Measurements from ENCODE around the gene CKM.
"Not testable (repeated sequence)": the region's sequence is repeated elsewhere in the genome, so short reads cannot be mapped to it uniquely, and the experiment has no call there.

CKM gene

GRCh38 chr19:45315304-45315703 is 7.4 kb downstream of the CKM start:
- no peak for DNase-seq

- DNase-seq: no peak
Measured at GRCh38 chr19:45314708-45315245, 7.9 kb downstream of the CKM start.

- not testable (repeated sequence) for DNase-seq
Measured at GRCh38 chr19:45312285-45312684, 10.4 kb downstream of the CKM start.

DNA sequence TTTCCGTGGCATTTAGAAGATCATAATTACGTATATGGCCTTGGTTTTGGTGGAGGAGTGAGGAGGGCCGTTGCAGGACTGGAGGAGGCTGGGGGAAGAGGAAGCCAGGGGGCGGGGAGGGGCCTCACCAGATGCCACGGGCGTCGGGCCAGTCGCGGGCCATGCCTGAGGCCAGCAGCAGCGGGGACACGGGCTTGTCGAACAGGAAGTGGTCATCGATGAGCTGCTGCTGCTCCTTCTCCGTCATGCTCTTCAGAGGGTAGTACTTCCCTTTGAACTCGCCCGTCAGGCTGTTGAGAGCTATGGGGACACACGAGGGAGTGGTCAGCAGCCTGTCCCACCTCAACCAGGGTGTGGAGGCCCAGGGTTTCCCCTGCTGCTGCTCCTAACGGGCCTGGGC is 11.1 kb downstream of the CKM start:
- no peak for DNase-seq

- DNase-seq: not testable (repeated sequence)
Measured at GRCh38 chr19:45309322-45309721, 13.4 kb downstream of the CKM start.

DNA sequence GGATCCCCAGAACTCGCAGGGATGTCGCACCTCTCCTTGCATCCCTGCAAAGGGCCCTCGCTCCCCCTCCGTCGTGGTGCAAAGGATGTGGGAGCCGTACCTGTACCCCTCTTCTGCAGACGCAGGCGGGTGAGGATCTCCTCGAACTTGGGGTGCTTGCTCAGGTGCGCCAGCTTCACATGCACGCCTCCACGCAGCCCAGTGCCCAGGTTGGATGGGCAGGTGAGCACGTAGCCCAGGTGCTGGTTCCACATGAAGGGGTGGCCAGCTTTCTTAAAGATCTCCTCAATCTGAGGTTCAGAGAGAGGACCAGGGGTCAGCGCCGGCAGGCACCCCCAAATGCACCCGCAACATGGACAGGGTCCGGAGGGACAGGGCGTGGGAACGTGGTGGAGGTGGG is 15.3 kb downstream of the CKM start:
- no peak for DNase-seq

DNA sequence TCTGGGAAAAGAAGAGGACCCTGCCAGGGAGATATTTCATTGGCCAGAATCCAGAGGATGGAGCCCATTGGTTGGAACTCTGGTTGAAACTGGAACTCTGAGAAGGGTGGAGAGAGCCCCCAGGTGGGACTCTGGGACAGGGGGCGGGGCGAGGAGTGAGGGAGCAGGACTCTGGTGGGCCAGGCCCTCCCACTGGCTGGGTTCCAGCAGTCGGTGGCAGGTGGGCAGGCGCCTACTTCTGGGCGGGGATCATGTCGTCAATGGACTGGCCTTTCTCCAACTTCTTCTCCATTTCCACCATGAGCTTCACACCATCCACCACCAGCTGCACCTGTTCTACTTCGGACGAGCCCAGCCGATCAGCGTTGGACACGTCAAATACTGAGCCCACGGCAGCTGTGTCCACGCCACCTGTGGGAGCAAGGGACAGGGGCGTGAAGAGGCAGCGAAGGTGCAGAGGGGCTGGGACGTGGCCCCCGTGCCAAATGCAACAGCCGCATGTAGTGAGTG is 16.1 kb downstream of the CKM start:
- no peak for DNase-seq

DNA sequence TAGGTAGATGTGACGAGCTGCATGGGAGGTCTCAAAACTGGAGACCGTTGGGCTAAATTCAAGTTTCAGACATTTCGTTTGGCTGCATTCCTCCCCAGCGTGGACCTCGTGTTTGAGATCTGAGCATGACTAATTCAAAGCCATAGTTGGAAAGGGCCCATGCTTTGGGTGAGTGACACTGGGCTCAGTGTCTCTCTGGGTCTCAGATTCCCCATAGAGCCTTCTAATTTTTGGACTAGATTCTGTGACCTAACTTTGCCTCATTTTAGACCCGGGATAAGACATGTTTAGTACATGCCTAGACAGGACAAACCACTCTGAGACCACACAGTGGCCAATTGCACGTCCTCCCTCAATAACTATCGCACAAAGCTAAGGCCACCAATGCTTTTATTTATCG is 16.6 kb downstream of the CKM start:
- DNase-seq: no peak

- DNase-seq: no peak
Measured at GRCh38 chr19:45305421-45305820, 17.3 kb downstream of the CKM start.

GRCh38 chr19:45305007-45305406 is 17.7 kb downstream of the CKM start:
- no peak for DNase-seq

- DNase-seq: no peak
Measured at GRCh38 chr19:45304141-45304926, 18.3 kb downstream of the CKM start.

- DNase-seq: no peak
Measured at GRCh38 chr19:45303269-45304060, 19.2 kb downstream of the CKM start.

DNA sequence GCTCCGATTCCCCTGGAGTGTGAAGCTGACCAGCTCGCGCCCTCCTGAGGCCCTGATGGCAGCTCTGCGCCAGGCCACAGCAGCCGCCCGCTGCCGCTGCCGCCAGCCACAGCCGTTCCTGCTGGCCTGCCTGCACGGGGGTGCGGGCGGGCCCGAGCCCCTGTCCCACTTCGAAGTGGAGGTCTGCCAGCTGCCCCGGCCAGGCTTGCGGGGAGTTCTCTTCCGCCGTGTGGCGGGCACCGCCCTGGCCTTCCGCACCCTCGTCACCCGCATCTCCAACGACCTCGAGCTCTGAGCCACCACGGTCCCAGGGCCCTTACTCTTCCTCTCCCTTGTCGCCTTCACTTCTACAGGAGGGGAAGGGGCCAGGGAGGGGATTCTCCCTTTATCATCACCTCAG is 20.3 kb downstream of the CKM start:
- no peak for DNase-seq

- DNase-seq: no peak
Measured at GRCh38 chr19:45299719-45300118, 23.0 kb downstream of the CKM start.

- DNase-seq: no peak
Measured at GRCh38 chr19:45298264-45298663, 24.4 kb downstream of the CKM start.

DNA sequence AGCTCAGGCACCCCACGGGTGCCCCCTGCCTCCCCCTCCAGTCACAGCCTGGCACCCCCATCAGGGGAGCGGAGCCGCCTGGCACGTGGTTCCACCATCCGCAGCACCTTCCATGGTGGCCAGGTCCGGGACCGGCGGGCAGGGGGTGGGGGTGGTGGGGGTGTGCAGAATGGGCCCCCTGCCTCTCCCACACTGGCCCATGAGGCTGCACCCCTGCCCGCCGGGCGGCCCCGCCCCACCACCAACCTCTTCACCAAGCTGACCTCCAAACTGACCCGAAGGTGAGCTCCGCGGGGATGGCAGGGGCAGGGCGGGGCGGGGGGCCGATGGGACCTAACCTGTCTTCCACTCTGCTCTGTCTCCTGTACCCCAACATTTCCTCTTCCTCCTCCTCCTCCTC is 25.0 kb downstream of the CKM start:
- no peak for DNase-seq

DNA sequence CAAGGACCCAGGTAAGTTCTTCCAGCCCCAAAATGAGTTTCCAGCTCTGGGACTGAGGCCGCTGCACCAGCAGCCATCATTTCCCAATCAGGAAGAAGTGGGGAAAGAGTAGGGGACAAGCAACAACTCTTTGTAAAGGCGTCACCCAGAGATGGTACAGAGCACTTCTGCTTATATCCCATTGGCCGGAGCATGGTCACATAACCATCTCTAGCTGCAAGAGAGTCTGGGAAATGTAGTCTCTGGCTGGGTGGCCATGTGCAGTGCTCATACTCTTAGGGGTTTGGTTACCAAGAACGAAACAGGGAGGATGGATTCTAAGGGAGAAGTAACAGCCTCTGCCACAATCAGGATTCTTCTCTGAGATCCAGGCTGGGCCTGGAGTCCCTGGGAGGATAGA is 26.3 kb downstream of the CKM start:
- DNase-seq: no peak

DNA sequence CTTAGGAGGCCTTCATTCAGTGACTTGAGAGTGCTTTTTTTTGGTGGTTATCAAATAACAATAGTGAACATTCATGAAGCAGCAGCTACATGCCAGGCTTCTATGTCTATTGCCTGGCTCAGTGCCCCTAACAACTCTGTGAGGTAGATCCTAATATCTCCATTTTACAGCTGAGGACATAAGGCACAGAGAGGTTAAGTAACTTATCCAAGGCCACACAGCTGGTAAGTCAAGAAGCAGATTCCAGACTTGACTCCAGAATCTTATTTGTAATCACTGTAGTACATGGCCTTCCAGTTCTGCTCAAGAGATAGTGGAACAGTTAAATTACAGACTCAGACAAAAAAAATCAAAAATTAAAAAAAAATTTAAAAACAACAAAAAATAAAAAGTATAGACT is 26.8 kb downstream of the CKM start:
- DNase-seq: no peak

GRCh38 chr19:45294291-45295029 is 28.2 kb downstream of the CKM start:
- no peak for DNase-seq

GRCh38 chr19:45293682-45294081 is 29.0 kb downstream of the CKM start:
- DNase-seq: no peak

GRCh38 chr19:45291834-45292233 is 30.8 kb downstream of the CKM start:
- no peak for DNase-seq

DNA sequence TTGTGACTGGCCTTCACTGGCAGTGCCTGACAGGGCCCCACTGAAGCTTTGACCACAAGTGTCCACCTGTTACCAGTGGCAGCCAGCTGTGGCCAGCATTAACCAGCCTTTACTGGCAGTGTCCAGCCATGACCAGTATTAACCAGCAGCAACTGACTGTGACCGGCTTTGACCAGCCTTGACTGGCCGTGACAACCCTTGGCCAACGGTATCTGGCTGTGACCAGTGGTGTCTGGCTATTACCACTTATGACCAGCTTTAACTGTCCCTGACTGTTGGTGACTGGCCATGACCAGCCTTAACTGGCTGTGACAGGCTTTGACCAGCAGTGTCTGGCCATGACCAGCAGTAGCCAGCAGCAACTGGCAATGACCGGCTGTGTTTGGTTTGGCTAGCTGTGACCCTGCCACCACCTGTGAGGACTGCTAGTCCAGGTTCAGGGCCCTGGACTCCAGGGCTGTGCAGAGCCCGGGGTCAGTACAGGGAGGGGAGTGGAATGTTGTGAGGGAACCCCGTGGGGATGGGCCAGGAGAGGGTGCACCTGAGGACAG is 32.2 kb downstream of the CKM start:
- no peak for DNase-seq
